ENCODE measurements around the gene SRRM1.
"Not testable (repeated sequence)": the region's sequence is repeated elsewhere in the genome, so short reads cannot be mapped to it uniquely, and the experiment has no call there.

SRRM1 gene

GRCh38 chr1:24722073-24723035 is 79.3 kb downstream of the SRRM1 start:
- not testable (repeated sequence) for DNase-seq
